ENCODE results near the gene CSTPP1.

GRCh38 chr11:47185305-47186075 lies 248.9 kb downstream of the CSTPP1 start:
- TF ChIP-seq POLR2AphosphoS5 (IDR thresholded peaks at IDR 0.05; ENCODE audit: low read depth, low read length): no peak
- no peak for TF ChIP-seq REST (IDR thresholded peaks at IDR 0.05; ENCODE audit: insufficient read depth in 1 of 2, low read depth in 2 of 2, low read length in 2 of 2)
- no peak for TF ChIP-seq TAF1 (IDR thresholded peaks at IDR 0.05; ENCODE audit: borderline replicate concordance, insufficient read depth, low read length)

Measured in PFSK-1 (cell line).